Endodermal cell (in vitro differentiated cells): ENCODE measurements around the gene PCP2. TPM values are rescaled to one million over a fixed set of nuclear protein-coding genes. Genes with fewer than 3 reads are reported as not detected.
A peak's percentile ranks its signal among the peaks of the same experiment; 100 is the strongest.

Experiments
- DNase-seq: peaks from one replicate; pipeline ENCODE4 v3.0.0-alpha.2; 2017
- H3K27ac ChIP-seq: 2 replicates; pipeline ENCODE4 v1.5.1; 2013; ENCODE audit warnings: mild to moderate bottlenecking, low read depth, low read length, moderate library complexity
- H3K27me3 ChIP-seq: 2 replicates; pipeline ENCODE4 v1.6.1; 2013; ENCODE audit warnings: mild to moderate bottlenecking, low read length, moderate library complexity; ENCODE audit not compliant: insufficient read depth, control insufficient read depth, poor library complexity, severe bottlenecking
- H3K36me3 ChIP-seq: 2 replicates; pipeline ENCODE4 v1.7.0; 2013; ENCODE audit warnings: mild to moderate bottlenecking, low read length, moderate library complexity; ENCODE audit not compliant: control insufficient read depth, insufficient read depth
- H3K4me1 ChIP-seq: one replicate; pipeline ENCODE4 v1.7.0; 2013; ENCODE audit warnings: low read length; ENCODE audit not compliant: control insufficient read depth, insufficient read depth
- H3K4me3 ChIP-seq: 2 replicates; pipeline ENCODE4 v1.5.1; 2013; ENCODE audit warnings: mild to moderate bottlenecking, low read length, moderate library complexity
- H3K9ac ChIP-seq: 2 replicates; pipeline ENCODE4 v1.6.1; 2013; ENCODE audit warnings: mild to moderate bottlenecking, low read length, moderate library complexity; ENCODE audit not compliant: poor library complexity, severe bottlenecking; ENCODE audit errors: extremely low read depth
- H3K9me3 ChIP-seq: 2 replicates; pipeline ENCODE4 v1.6.1; 2013; ENCODE audit warnings: mild to moderate bottlenecking, low read length, moderate library complexity; ENCODE audit not compliant: control insufficient read depth
- H3K27ac Mint-ChIP-seq: 2 replicates; pipeline ENCODE4 v1.8.0; 2020; ENCODE audit warnings: mixed read lengths
- H3K27me3 Mint-ChIP-seq: 2 replicates; pipeline ENCODE4 v1.8.0; 2021; ENCODE audit warnings: mild to moderate bottlenecking, mixed read lengths; ENCODE audit not compliant: insufficient read depth
- H3K36me3 Mint-ChIP-seq: 2 replicates; pipeline ENCODE4 v1.8.0; 2020; ENCODE audit warnings: low read depth, mixed read lengths
- H3K4me1 Mint-ChIP-seq: 2 replicates; pipeline ENCODE4 v1.8.0; 2020; ENCODE audit warnings: mixed read lengths
- H3K4me3 Mint-ChIP-seq: 2 replicates; pipeline ENCODE4 v1.8.0; 2020; ENCODE audit warnings: mild to moderate bottlenecking, moderate library complexity, mixed read lengths
- H3K9me3 Mint-ChIP-seq: 2 replicates; pipeline ENCODE4 v1.8.0; 2020; ENCODE audit warnings: mild to moderate bottlenecking, mixed read lengths
- WGBS, 2 experiments: methylation state at CpG; one replicate each; pipeline versions ENCODE4 v1.1.5 to v1.1.7; 2013; ENCODE audit warnings: missing lambda C conversion rate in 2 of 2, mixed read lengths in 1 of 2; ENCODE audit not compliant: insufficient coverage in 1 of 2, insufficient read length in 1 of 2; 5-methylcytosine and 5-hydroxymethylcytosine counted together
- total RNA-seq, 2 donors: library from RNA; stranded (reverse); fragmentation: NEBNext Ultra II Directional in 1 of 2; extraction: Animal tissue kit (Norgen Biotek cat#: 25700) in 1 of 2; gene quantifications; 2 replicates in 1 of 2; 3 replicates in 1 of 2; pipeline ENCODE4 v1.2.1, GENCODE V29; 2021
- TF ChIP-seq, protein P1 (sequence below): fragments of 200-600 bp; sonication (generic); conservative IDR thresholded peaks from 2 replicates; pipeline ENCODE4 v1.5.0; 2021; ENCODE audit warnings: antibody characterized with exemption, mild to moderate bottlenecking

PCP2 gene
- total RNA-seq, 2 donors from 2014 or later = 0.55 TPM; not detected in 1

DNA sequence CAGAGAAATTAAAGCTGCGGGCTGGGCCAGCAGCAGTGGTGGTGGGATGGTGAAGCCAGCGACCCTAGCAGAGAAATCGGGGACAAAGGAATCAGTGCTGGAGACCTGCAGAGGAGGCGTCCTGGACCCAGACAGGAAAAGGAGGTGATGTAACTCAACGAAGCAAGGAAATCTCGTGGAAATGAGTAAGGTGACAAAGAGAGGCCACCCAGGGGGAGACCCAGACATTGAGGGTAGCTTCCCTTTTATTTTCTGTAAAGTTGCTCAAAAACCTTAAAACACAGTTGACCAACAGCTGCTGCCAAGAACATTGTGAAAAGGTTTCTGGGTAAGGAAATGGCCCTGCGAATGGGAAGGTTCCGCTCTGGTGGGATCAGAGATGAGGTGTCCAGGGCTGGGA lies 22.1 kb upstream of the PCP2 start:
- Mint-ChIP-seq H3K4me1 (no peaks in the 10 kb centered on the region), H3K27ac (no peak overlapping the region), H3K27me3 (peaks cover 61% of the 10 kb centered on the region), H3K9me3 (no peaks in the 10 kb centered on the region), H3K4me3 (no peak overlapping the region), H3K36me3 (no peaks in the 10 kb centered on the region)
- WGBS, 2 experiments = 66 to 81% methylated on average over 5 to 8 of the region's 8 CpGs
- Histone ChIP-seq H3K27ac (no peak overlapping the region), H3K27me3 (peaks cover 9% of the 10 kb centered on the region), H3K36me3 (no peaks in the 10 kb centered on the region), H3K9me3 (no peaks in the 10 kb centered on the region), H3K4me1 (no peaks in the 10 kb centered on the region), H3K4me3 (no peak overlapping the region), H3K9ac (no peak overlapping the region)
- DNase-seq = no peak
- TF ChIP-seq, protein P1, sequence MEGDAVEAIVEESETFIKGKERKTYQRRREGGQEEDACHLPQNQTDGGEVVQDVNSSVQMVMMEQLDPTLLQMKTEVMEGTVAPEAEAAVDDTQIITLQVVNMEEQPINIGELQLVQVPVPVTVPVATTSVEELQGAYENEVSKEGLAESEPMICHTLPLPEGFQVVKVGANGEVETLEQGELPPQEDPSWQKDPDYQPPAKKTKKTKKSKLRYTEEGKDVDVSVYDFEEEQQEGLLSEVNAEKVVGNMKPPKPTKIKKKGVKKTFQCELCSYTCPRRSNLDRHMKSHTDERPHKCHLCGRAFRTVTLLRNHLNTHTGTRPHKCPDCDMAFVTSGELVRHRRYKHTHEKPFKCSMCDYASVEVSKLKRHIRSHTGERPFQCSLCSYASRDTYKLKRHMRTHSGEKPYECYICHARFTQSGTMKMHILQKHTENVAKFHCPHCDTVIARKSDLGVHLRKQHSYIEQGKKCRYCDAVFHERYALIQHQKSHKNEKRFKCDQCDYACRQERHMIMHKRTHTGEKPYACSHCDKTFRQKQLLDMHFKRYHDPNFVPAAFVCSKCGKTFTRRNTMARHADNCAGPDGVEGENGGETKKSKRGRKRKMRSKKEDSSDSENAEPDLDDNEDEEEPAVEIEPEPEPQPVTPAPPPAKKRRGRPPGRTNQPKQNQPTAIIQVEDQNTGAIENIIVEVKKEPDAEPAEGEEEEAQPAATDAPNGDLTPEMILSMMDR = no peak

DNA sequence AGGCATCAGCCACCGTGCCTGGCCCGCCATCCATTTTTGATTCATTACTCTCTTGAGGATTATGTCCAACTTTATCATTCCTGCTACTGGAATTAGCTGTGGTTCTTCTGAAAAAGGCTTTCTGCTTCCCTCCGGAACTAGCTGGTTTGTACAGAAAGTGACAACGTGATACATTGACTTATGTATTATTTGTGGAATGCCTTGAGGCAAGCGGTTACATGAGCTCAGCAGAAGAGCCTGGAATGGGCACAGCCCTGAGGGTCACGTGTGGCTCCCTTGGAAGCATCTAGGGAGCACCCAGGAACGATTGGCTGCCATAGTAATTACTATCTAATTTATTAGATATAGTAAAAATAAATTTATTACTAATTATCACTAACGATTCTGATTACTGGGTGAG lies 20.9 kb upstream of the PCP2 start:
- H3K36me3 ChIP-seq = no peaks in the 10 kb centered on the region
- no peaks in the 10 kb centered on the region for H3K4me1 Mint-ChIP-seq
- H3K9ac ChIP-seq = no peak overlapping the region
- H3K4me1 ChIP-seq = no peaks in the 10 kb centered on the region
- H3K27ac ChIP-seq = no peak overlapping the region
- H3K9me3 Mint-ChIP-seq = no peaks in the 10 kb centered on the region
- TF ChIP-seq, protein P1 = no peak
- peaks cover 9% of the 10 kb centered on the region for H3K27me3 ChIP-seq
- WGBS, 2 experiments = 83 to 88% methylated on average over 4 to 6 of the region's 8 CpGs
- H3K27ac Mint-ChIP-seq = no peak overlapping the region
- DNase-seq = no peak
- no peaks in the 10 kb centered on the region for H3K9me3 ChIP-seq
- peaks cover 63% of the 10 kb centered on the region for H3K27me3 Mint-ChIP-seq
- no peak overlapping the region for H3K4me3 ChIP-seq
- H3K36me3 Mint-ChIP-seq = no peaks in the 10 kb centered on the region
- H3K4me3 Mint-ChIP-seq = no peak overlapping the region

DNA sequence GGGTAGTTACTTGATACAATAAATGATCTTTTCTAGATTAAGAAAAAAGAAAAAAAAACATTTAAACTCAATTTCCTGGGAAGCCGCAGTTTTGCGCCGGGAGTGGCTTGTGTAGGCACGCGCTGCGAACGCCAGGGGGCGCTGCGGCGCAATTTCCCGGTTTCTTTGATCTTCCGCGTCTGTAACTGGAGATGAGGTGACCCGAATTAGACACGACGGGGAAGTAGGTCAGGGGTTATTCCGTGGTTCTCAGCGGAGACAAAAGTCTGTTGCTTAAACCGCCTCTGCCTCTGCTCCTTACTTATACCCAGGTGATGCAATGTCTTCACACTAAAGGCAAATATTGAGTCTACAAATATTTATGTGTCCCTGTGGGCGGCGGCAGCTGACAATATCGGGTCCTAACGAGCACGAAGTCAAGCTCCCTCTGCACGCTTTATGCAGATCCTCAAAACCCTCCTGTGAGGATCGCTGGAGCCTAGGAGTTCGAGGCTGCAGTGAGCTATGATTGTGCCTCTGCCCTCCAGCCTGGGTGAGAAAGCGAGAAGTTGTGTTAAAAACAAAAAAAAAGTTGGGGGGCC lies 18.6 kb upstream of the PCP2 start:
- 7 to 13% methylated on average over 19 to 28 of the region's 28 CpGs for WGBS, 2 experiments
- no peak overlapping the region for H3K27ac ChIP-seq
- H3K36me3 ChIP-seq = no peaks in the 10 kb centered on the region
- TF ChIP-seq, protein P1 = peak; percentile 99
- H3K4me3 Mint-ChIP-seq = no peak overlapping the region
- peaks cover 9% of the 10 kb centered on the region for H3K27me3 ChIP-seq
- no peak overlapping the region for H3K27ac Mint-ChIP-seq
- DNase-seq = peak; percentile 95
- no peaks in the 10 kb centered on the region for H3K4me1 Mint-ChIP-seq
- peak overlapping the region; percentile 13 for H3K9ac ChIP-seq
- no peaks in the 10 kb centered on the region for H3K9me3 ChIP-seq
- H3K9me3 Mint-ChIP-seq = no peaks in the 10 kb centered on the region
- H3K4me1 ChIP-seq = no peaks in the 10 kb centered on the region
- peaks cover 11% of the 10 kb centered on the region for H3K36me3 Mint-ChIP-seq
- H3K4me3 ChIP-seq = peak overlapping the region; percentile 73
- peaks cover 54% of the 10 kb centered on the region for H3K27me3 Mint-ChIP-seq
